ENCODE results near the gene ZNF80.
"Not testable (repeated sequence)": the region's sequence is repeated elsewhere in the genome, so short reads cannot be mapped to it uniquely, and the experiment has no call there.

The ZNF80 gene

DNA sequence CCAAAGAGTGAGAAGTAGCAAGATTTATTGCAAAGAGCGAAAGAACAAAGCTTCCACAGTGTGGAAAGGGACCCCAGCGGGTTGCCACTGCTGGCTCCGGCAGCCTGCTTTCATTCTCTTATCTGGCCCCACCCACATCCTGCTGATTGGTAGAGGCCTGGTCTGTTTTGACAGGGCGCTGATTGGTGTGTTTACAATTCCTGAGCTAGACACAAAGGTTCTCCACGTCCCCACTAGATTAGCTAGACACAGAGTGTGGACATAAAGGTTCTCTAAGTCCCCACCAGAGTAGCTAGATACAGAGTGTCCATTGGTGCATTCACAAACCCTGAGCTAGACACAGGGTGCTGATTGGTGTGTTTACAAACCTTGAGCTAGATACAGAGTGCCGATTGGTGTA is at the start of gene ZNF80:
ZNF80 (minus strand) TSS at position 101 of the 400 bp plus-strand sequence. CDS start 504 bp downstream, outside the sequence.
- not testable (repeated sequence) for H3K9me3 ChIP-seq (ENCODE audit: control insufficient read depth in 2 of 2, low read length in 2 of 2); H3K9ac ChIP-seq (ENCODE audit: low read length in 2 of 2); H3K27ac ChIP-seq (ENCODE audit: low read length); H3K4me1 ChIP-seq (ENCODE audit: control insufficient read depth, insufficient read depth, low read length); H3K4me3 ChIP-seq (ENCODE audit: low read length in 2 of 2); H3K27me3 ChIP-seq (ENCODE audit: control insufficient read depth in 1 of 2, insufficient read depth in 2 of 2, low read length in 2 of 2); H3K36me3 ChIP-seq (ENCODE audit: control insufficient read depth in 2 of 2, insufficient read depth in 2 of 2, low read length in 2 of 2)

DNA sequence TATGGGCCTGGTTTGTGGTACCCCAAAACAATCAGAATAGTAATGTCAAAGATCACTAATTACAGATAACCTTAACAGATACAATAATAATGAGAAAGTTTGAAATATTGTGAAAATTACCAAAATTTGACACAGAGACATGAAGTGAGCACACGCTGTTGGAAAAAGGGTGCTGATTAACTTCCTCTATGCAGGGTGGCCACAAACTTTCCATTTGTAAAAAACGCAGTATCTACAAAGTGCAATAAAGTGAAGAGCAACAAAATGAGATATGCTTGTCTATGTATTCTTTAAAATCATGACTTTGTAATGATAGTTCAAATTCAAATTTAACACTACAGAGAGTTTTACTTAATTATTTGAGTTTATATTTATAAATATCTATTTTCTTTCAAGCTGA is 48.9 kb upstream of the ZNF80 start:
- Histone ChIP-seq H3K9ac (ENCODE audit: low read length in 2 of 2) (no peak overlapping the region), H3K36me3 (ENCODE audit: control insufficient read depth in 2 of 2, insufficient read depth in 2 of 2, low read length in 2 of 2) (no peaks in the 10 kb centered on the region), H3K9me3 (ENCODE audit: control insufficient read depth in 2 of 2, low read length in 2 of 2) (no peaks in the 10 kb centered on the region), H3K27ac (ENCODE audit: low read length) (no peak overlapping the region), H3K27me3 (ENCODE audit: control insufficient read depth in 1 of 2, insufficient read depth in 2 of 2, low read length in 2 of 2) (peaks cover 0 to 2% of the 10 kb centered on the region in 2 donors), H3K4me1 (ENCODE audit: control insufficient read depth, insufficient read depth, low read length) (no peaks in the 10 kb centered on the region), H3K4me3 (ENCODE audit: low read length in 2 of 2) (no peak overlapping the region)

DNA sequence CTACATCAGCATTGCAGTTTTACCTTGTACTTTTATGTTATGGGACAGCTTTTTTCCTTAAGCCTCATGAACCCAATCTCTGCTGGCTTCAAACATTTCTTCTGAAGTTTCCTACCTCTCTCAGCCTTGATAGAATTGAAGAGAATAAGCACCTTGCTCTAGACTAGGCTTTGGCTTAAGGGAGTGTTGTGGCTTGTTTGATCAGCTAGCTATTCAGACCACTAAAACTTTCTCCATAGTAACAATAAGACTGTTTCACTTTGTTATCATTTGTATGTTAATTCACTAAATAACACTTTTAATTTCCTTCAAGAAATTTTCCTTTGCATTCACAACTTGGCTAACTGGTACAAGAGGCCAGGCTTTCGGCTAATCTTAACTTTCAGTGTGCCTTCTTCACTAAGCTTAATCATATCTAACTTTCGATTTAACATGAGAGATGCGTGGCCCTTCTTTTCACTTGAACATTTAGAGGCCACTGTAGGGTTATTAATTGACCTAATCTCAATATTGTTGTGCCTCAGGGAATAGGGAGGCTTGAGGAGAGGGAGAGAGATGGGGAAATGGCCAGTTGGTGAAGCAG is 48.4 kb upstream of the ZNF80 start:
- H3K27me3 ChIP-seq (ENCODE audit: control insufficient read depth in 1 of 2, insufficient read depth in 2 of 2, low read length in 2 of 2) = no peaks in the 10 kb centered on the region
- H3K9ac ChIP-seq (ENCODE audit: low read length in 2 of 2) = no peak overlapping the region
- H3K4me1 ChIP-seq (ENCODE audit: control insufficient read depth, insufficient read depth, low read length) = no peaks in the 10 kb centered on the region
- H3K9me3 ChIP-seq (ENCODE audit: control insufficient read depth in 2 of 2, low read length in 2 of 2) = no peaks in the 10 kb centered on the region
- H3K4me3 ChIP-seq (ENCODE audit: low read length in 2 of 2) = no peak overlapping the region
- H3K27ac ChIP-seq (ENCODE audit: low read length) = no peak overlapping the region
- H3K36me3 ChIP-seq (ENCODE audit: control insufficient read depth in 2 of 2, insufficient read depth in 2 of 2, low read length in 2 of 2) = no peaks in the 10 kb centered on the region

DNA sequence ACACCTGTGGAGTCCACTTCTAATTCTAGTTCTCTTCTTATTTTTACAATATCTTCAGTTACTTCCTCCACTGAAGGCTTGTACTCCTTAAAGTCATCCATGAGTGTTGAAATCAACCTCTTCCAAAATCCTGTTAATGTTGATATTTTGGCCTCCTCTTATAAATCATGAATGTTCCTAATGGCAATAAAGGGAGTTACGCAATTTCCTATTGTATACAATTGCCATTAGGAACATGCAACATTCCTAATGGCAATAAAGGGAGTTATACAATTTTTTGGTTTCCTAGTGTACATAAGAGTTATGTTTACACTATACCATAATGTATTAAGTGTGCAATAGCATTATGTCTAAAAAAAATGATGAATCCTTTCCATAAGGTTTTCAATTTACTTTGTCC is 47.3 kb upstream of the ZNF80 start:
- H3K4me1 ChIP-seq (ENCODE audit: control insufficient read depth, insufficient read depth, low read length) = no peaks in the 10 kb centered on the region
- H3K4me3 ChIP-seq (ENCODE audit: low read length in 2 of 2) = no peak overlapping the region
- no peak overlapping the region for H3K9ac ChIP-seq (ENCODE audit: low read length in 2 of 2)
- H3K27me3 ChIP-seq (ENCODE audit: control insufficient read depth in 1 of 2, insufficient read depth in 2 of 2, low read length in 2 of 2) = no peaks in the 10 kb centered on the region
- no peak overlapping the region for H3K27ac ChIP-seq (ENCODE audit: low read length)
- H3K9me3 ChIP-seq (ENCODE audit: control insufficient read depth in 2 of 2, low read length in 2 of 2) = no peaks in the 10 kb centered on the region
- H3K36me3 ChIP-seq (ENCODE audit: control insufficient read depth in 2 of 2, insufficient read depth in 2 of 2, low read length in 2 of 2) = no peaks in the 10 kb centered on the region

DNA sequence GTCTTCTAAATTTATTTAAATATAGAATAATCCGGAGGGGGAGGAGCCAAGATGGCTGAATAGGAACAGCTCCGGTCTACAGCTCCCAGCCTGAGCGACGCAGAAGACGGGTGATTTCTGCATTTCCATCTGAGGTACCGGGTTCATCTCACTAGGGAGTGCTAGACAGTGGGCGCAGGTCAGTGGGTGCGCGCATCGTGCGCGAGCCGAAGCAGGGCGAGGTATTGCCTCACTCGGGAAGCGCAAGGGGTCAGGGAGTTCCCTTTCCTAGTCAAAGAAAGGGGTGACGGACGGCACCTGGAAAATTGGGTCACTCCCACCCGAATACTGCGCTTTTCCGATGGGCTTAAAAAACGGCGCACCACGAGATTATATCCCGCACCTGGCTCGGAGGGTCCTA is 39.5 kb upstream of the ZNF80 start:
- not testable (repeated sequence) for H3K4me3 ChIP-seq (ENCODE audit: low read length in 2 of 2); H3K36me3 ChIP-seq (ENCODE audit: control insufficient read depth in 2 of 2, insufficient read depth in 2 of 2, low read length in 2 of 2); H3K9ac ChIP-seq (ENCODE audit: low read length in 2 of 2); H3K27me3 ChIP-seq (ENCODE audit: control insufficient read depth in 1 of 2, insufficient read depth in 2 of 2, low read length in 2 of 2); H3K4me1 ChIP-seq (ENCODE audit: control insufficient read depth, insufficient read depth, low read length); H3K9me3 ChIP-seq (ENCODE audit: control insufficient read depth in 2 of 2, low read length in 2 of 2); H3K27ac ChIP-seq (ENCODE audit: low read length)

DNA sequence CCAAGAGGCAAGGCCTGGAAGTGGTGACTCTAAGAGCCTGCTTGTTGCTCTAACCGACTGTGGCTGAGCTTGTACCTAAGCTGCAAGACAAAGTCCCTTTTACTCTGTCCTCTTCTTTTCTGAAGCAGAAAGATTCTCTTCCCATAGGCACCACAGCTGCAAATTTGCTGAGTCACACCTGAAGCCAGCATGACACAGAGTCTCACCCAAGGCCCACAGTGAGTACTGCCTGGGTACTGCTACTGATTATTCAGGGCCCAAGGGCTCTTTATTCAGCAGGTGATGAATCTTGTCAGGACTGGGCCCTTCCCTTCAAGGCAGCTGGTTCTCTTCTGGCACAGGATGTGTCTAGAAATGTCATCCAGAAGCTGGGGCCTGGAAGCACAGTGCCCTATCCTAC is 37.6 kb upstream of the ZNF80 start:
- Histone ChIP-seq H3K9me3 (ENCODE audit: control insufficient read depth in 2 of 2, low read length in 2 of 2) (peaks cover 0 to 5% of the 10 kb centered on the region in 2 donors), H3K36me3 (ENCODE audit: control insufficient read depth in 2 of 2, insufficient read depth in 2 of 2, low read length in 2 of 2) (no peaks in the 10 kb centered on the region), H3K9ac (ENCODE audit: low read length in 2 of 2) (no peak overlapping the region), H3K4me1 (ENCODE audit: control insufficient read depth, insufficient read depth, low read length) (no peaks in the 10 kb centered on the region), H3K4me3 (ENCODE audit: low read length in 2 of 2) (no peak overlapping the region), H3K27ac (ENCODE audit: low read length) (no peak overlapping the region), H3K27me3 (ENCODE audit: control insufficient read depth in 1 of 2, insufficient read depth in 2 of 2, low read length in 2 of 2) (no peaks in the 10 kb centered on the region)

DNA sequence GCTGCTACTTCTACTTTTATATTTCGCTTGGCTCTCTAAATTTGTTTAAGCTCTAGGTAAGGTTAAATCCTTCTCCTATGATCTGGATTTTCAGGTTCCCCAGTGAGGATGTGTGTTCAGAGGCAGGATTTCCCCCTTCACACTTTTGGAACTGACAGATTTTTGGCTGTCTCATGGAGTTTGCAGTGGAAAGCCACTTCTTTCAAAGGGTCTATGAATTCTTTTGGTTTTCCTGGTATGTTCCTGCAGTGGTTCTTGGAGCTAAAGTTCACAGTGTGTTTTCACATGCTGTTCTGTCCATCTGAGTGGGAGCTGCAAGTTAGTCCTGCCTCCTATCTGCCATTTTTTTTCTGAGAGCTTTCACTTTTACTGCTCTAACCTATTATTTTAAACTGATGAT is 34.9 kb upstream of the ZNF80 start:
- H3K27me3 ChIP-seq (ENCODE audit: control insufficient read depth in 1 of 2, insufficient read depth in 2 of 2, low read length in 2 of 2) = no peaks in the 10 kb centered on the region

DNA sequence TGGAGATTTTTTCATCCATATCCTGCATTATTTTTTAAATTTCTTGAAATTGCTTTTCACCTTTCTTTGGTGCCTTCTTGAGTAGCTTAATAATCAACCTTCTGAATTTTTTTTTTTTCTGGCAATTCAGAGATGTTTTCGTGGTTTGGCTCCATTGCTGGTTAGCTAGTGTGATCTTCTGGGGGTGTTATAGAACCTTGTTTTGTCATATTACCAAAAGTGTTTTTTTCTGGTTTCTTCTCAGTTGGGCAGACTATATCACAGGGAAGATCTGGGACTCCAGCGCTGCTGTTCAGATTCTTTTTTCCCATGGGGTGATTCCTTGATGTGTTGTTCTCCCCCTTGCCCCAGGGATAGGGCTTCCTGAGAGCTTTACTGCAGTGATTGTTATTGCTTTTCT is 32.6 kb upstream of the ZNF80 start:
- H3K36me3 ChIP-seq (ENCODE audit: control insufficient read depth in 2 of 2, insufficient read depth in 2 of 2, low read length in 2 of 2) = no peaks in the 10 kb centered on the region
- H3K27ac ChIP-seq (ENCODE audit: low read length) = no peak overlapping the region
- H3K4me1 ChIP-seq (ENCODE audit: control insufficient read depth, insufficient read depth, low read length) = no peaks in the 10 kb centered on the region
- no peak overlapping the region for H3K9ac ChIP-seq (ENCODE audit: low read length in 2 of 2)
- no peaks in the 10 kb centered on the region for H3K27me3 ChIP-seq (ENCODE audit: control insufficient read depth in 1 of 2, insufficient read depth in 2 of 2, low read length in 2 of 2)
- no peak overlapping the region for H3K4me3 ChIP-seq (ENCODE audit: low read length in 2 of 2)
- peaks cover 0 to 6% of the 10 kb centered on the region in 2 donors for H3K9me3 ChIP-seq (ENCODE audit: control insufficient read depth in 2 of 2, low read length in 2 of 2)

More for the DNA sequence above, 34.9 kb upstream of the ZNF80 start:
- Histone ChIP-seq H3K9me3 (ENCODE audit: control insufficient read depth in 2 of 2, low read length in 2 of 2) (peaks cover 0 to 6% of the 10 kb centered on the region in 2 donors), H3K27ac (ENCODE audit: low read length) (no peak overlapping the region), H3K4me1 (ENCODE audit: control insufficient read depth, insufficient read depth, low read length) (no peaks in the 10 kb centered on the region), H3K36me3 (ENCODE audit: control insufficient read depth in 2 of 2, insufficient read depth in 2 of 2, low read length in 2 of 2) (no peaks in the 10 kb centered on the region), H3K4me3 (ENCODE audit: low read length in 2 of 2) (no peak overlapping the region), H3K9ac (ENCODE audit: low read length in 2 of 2) (no peak overlapping the region)

DNA sequence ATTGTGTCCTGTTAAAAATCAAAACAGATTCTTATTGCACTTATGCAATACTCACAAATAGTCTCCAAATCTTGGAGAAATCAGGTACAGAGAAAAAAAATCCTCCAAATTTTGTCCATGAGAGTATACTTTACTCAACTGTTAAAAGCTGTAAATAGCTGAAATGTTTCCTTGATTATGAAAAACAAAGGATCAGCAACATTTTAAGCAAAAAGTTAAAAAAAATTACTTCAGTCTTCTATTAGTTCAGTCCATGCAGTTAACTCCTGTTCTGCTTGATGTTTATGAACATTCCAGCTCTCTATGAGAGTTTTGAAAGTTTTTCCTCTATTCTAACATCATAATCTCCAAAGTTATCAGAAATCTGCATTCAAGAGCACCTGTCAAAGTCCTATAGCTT is 22.8 kb upstream of the ZNF80 start:
- Histone ChIP-seq H3K36me3 (ENCODE audit: control insufficient read depth in 2 of 2, insufficient read depth in 2 of 2, low read length in 2 of 2) (no peaks in the 10 kb centered on the region), H3K4me1 (ENCODE audit: control insufficient read depth, insufficient read depth, low read length) (no peaks in the 10 kb centered on the region), H3K4me3 (ENCODE audit: low read length in 2 of 2) (no peak overlapping the region), H3K27ac (ENCODE audit: low read length) (no peak overlapping the region), H3K27me3 (ENCODE audit: control insufficient read depth in 1 of 2, insufficient read depth in 2 of 2, low read length in 2 of 2) (no peaks in the 10 kb centered on the region), H3K9me3 (ENCODE audit: control insufficient read depth in 2 of 2, low read length in 2 of 2) (no peaks in the 10 kb centered on the region), H3K9ac (ENCODE audit: low read length in 2 of 2) (no peak overlapping the region)

DNA sequence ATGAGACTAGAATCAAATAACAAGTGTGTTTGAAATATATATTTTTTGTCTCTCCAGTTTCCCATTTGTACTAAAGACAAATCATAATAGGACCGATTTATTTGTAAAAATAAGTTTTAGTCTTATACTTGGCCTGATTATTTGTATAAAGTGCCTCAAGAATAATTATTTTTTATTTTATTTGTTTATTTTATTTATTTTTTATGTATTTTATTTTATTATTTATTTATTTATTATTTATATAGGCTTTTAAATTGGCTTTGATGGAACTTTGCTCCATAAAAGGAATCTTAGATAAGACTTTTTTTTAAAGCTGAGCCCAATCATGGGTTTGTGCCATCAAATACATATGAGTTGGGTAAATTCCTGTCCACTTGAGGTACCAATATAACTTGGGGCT is 22.2 kb upstream of the ZNF80 start:
- H3K36me3 ChIP-seq (ENCODE audit: control insufficient read depth in 2 of 2, insufficient read depth in 2 of 2, low read length in 2 of 2) = no peaks in the 10 kb centered on the region
- no peak overlapping the region for H3K9ac ChIP-seq (ENCODE audit: low read length in 2 of 2)
- no peak overlapping the region for H3K27ac ChIP-seq (ENCODE audit: low read length)
- H3K4me3 ChIP-seq (ENCODE audit: low read length in 2 of 2) = no peak overlapping the region
- no peaks in the 10 kb centered on the region for H3K9me3 ChIP-seq (ENCODE audit: control insufficient read depth in 2 of 2, low read length in 2 of 2)
- no peaks in the 10 kb centered on the region for H3K4me1 ChIP-seq (ENCODE audit: control insufficient read depth, insufficient read depth, low read length)
- no peaks in the 10 kb centered on the region for H3K27me3 ChIP-seq (ENCODE audit: control insufficient read depth in 1 of 2, insufficient read depth in 2 of 2, low read length in 2 of 2)

DNA sequence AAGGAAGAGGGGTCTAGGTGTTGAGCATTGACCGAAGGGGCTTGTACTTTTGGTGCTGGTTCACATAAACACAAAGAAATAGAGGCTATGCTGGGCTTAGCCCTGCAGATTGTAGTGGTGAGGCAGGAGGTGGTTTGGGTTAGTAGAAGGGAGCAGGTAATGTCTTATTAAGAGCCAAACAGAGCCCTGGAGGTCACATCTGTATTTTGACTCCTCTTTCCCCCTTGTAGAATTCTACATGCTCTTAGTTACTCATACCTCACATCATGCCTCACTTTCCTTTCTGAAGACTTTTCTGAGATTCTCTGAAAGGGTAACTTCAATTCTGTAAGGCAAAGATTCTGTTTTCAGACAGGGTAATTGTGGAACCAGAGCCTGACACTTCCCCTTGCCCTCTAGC is 16.1 kb upstream of the ZNF80 start:
- Histone ChIP-seq H3K4me3 (ENCODE audit: low read length in 2 of 2) (no peak overlapping the region), H3K36me3 (ENCODE audit: control insufficient read depth in 2 of 2, insufficient read depth in 2 of 2, low read length in 2 of 2) (no peaks in the 10 kb centered on the region), H3K9ac (ENCODE audit: low read length in 2 of 2) (no peak overlapping the region), H3K9me3 (ENCODE audit: control insufficient read depth in 2 of 2, low read length in 2 of 2) (no peaks in the 10 kb centered on the region), H3K27ac (ENCODE audit: low read length) (no peak overlapping the region), H3K4me1 (ENCODE audit: control insufficient read depth, insufficient read depth, low read length) (no peaks in the 10 kb centered on the region), H3K27me3 (ENCODE audit: control insufficient read depth in 1 of 2, insufficient read depth in 2 of 2, low read length in 2 of 2) (no peaks in the 10 kb centered on the region)
